GOT3 (cell line): ENCODE data around the gene HMOX2.
A peak's percentile ranks its signal among the peaks of the same experiment; 100 is the strongest.

Experiments used
- DNase-seq: peaks from one replicate; lab custom pipeline; 2025; ENCODE audit warnings: mixed read lengths; lab: John Stamatoyannopoulos, UW

HMOX2 gene

GRCh38 chr16:4465977-4466779 lies 10.0 kb upstream of the HMOX2 start:
- no peak for DNase-seq

GRCh38 chr16:4467916-4468315 lies 8.3 kb upstream of the HMOX2 start:
- no peak for DNase-seq

GRCh38 chr16:4468972-4469371 lies 7.2 kb upstream of the HMOX2 start:
- DNase-seq = no peak

DNA sequence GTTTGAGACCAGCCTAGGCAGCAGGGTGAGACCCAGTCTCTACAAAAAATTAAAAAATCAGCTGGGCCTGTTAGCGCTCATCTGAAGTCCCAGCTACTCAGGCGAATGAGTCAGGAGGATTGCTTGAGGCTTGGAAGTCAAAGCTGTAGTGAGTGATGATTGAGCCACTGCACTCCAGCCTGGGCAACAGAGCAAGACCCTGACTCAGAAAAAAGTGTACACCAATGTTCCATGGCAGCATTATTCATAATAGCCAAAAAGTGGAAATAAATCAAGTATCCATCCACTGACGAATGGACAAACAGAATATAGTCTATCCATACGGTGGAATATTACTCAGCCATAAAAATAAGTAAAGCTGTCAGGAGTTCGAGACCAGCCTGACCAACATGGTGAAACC lies 4.3 kb upstream of the HMOX2 start:
- no peak for DNase-seq

DNA sequence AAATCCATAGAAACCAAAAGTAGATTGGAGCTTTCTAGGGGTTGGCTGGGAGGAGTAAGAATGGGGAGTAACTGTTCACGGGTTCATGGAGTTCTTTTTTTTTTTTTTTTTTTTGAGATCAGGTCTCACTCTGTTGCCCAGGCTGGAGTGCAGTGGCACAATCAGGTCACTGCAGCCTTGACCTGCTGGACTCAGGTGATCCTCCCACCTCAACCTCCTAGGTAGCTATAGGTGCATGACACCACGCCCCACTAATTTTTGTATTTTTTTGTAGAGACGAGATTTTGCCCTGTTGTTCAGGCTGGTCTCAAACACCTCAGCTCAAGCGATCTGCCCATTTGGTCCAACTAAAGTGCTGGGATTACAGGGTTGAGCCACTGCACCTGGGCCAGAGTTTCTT lies 3.3 kb upstream of the HMOX2 start:
- no peak for DNase-seq

DNA sequence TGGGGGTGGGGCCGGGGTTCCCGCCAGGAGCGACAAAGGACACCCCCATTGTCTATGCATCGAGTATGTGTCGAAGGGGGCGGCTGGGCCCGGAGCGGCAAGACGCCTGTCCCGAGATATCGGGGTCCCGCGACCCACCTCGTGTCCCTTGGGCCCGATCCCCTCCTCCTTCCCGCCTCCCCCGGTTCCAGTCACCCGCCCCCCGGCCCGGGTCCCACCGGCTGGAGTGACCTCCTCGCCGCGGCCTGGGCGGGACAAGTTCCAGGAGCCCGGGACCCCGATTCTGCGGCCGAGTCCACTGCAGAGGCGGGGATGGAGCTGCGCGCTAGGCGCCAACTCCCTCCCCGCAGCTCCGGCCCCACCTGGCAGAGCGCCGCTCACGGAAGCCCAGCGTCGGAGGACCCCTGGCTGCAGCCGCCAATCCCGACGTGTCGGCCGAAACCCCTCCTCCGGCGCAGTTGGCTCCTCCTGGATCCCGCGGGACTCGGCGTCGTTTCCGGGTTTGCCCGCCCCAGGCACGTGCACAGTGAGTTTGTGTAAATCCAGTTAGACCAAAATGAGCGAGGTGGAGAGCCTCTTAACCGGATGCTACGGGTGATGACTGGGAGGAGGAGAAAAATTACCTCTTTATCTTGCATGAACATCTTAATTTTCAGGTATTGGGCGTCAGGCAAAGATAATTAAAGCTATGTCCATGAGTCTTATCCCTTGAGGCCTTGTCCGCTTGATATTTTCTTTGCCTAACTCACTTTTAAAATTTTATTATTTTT lies 1.8 kb upstream of the HMOX2 start, which contains the start of gene NMRAL1:
Gene NMRAL1 (minus strand): TSS at position 434 of the 770 bp plus-strand sequence. CDS start 493 bp downstream, outside the sequence.
- DNase-seq = peak; percentile 43

DNA sequence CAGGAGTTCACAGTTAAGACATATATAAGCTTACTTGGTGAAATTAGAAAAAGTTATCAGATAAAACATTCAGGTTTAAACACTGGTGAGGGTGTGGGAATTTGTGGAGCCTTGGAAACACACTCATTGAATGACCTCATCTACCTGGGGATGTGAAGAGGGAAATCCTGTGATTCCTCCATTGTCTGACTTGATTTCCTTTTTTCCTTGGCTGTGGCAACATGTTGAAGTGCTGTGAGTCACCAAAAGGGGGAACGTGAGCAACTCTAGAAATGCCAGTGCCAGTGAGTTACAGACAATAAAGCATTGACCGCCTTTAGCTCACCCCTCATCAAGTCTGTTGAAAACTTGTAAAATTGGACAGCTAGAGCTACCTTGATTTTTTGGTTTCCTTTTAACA lies 1.8 kb downstream of the HMOX2 start:
- no peak for DNase-seq

- no peak for DNase-seq
Observed at GRCh38 chr16:4481526-4481925, 5.3 kb downstream of the HMOX2 start.

GRCh38 chr16:4481963-4482362 lies 5.8 kb downstream of the HMOX2 start:
- DNase-seq = no peak

DNA sequence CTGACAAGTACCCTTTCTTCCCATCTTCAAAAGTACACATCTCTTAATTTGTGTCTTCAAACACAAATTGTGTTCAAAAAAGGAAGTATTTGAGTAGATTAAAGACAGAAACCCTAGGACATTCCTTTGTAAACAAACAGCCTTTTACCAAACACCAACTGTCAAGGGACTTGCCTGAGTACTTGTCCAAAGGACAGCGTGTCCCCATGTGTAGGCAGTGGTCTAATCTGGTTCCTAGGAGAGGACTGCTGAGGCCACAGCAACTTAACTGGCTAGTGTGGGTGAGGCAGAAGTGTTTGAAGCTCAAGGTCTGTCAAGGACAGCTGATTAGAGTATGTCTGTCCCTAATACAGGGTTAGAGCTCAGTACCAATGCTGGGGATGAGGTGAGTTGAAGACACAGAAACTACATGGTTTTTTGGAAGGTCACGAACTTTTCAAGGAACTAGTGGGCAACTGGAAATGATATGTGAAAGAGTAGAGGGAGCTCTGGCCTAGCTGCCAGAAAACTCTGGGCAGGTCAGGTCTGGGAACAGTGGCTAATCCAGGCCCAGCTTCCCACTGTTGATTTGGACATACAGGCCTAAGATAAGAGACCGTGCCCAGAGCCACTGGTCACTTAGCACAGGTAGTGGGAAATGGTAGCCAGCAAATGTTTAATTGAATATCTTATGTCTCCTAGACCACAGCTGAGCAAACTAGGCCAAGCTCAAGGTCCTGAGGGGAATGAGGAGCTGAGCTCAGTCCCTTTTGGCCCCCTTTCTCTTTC lies 10.1 kb downstream of the HMOX2 start:
- no peak for DNase-seq

DNA sequence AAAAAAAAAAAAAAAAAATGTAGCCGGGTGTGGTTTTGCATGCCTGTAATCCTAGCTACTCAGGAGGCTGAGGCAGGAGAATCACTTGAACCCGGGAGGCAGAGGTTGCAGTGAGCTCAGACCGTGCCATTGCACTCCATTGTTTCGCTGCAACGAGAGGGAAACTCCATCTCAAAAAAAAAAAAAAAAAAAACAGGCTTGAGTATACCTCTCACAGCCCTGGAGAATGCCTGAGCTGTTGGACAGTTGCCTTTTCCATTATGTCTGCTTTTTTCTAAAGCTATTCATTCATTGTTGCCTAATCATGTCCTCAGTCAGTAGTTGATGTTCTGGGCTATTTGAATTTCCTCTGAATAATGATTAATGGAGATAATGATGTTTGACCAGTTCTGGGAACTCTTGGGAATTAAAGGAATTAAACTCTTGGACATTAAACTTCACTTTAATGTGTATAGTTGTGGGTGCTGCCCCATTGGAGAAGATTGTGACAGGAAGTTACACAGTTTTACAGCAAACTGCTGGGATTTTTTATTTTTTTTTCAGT lies 11.8 kb downstream of the HMOX2 start:
- DNase-seq = no peak

GRCh38 chr16:4488499-4488967 lies 12.3 kb downstream of the HMOX2 start:
- DNase-seq = no peak

- DNase-seq = no peak
Observed at GRCh38 chr16:4489030-4489429, 12.8 kb downstream of the HMOX2 start.

DNA sequence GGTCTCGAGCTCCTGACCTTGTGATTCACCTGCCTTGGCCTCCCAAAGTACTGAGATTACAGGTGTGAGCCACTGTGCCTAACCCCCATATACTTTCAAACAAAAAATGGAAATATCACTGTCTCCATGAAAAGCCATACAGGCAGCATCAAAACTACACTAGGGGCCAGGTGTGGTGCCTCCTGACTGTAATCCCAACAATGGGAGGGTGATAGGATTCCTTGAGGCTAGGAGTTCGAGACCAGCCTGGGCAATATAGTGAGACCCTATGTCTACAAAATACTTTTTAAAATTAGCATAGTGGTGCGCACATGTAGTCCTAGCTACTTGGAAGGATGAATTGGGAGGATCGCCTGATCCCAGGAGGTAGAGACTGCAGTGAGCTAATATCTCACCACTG lies 15.7 kb downstream of the HMOX2 start:
- DNase-seq = no peak

DNA sequence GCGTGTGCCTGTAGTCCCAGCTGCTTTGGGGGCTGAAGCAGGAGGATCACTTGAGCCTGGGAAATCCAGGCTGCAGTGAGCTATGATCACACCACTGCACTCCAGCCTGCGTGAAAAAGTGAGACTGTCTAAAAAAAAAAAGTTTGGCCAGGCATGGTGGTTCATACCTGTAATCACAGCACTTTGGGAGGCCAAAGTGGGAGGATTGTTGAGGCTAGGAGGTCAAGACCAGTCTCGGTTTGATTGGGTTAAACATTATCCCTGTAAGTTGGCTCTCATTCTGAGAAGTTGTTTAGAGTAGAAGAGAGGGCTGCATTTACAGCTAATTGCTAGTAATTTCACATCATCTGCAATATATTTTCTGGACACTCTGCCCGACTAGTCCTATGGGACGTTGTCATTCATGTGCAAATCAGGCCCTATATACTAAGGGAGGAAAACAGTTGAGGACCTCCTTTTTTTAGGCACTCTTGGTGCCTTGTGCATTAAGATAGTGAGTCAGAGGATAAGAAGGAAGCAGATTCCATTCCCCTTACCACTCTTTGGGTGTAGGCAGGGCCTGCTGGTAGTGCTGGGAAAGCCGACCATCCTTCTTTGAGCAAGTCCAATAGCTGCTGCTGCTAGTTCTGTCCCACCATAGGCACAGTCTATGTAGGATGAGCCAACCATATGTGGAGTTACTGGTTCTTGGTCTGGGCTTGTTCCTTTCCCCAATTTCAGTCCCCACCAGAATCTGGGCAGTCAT lies 18.7 kb downstream of the HMOX2 start:
- DNase-seq = no peak

- no peak for DNase-seq
Observed at GRCh38 chr16:4495766-4496165, 19.6 kb downstream of the HMOX2 start.

- no peak for DNase-seq
Observed at GRCh38 chr16:4496305-4496704, 20.1 kb downstream of the HMOX2 start.

DNA sequence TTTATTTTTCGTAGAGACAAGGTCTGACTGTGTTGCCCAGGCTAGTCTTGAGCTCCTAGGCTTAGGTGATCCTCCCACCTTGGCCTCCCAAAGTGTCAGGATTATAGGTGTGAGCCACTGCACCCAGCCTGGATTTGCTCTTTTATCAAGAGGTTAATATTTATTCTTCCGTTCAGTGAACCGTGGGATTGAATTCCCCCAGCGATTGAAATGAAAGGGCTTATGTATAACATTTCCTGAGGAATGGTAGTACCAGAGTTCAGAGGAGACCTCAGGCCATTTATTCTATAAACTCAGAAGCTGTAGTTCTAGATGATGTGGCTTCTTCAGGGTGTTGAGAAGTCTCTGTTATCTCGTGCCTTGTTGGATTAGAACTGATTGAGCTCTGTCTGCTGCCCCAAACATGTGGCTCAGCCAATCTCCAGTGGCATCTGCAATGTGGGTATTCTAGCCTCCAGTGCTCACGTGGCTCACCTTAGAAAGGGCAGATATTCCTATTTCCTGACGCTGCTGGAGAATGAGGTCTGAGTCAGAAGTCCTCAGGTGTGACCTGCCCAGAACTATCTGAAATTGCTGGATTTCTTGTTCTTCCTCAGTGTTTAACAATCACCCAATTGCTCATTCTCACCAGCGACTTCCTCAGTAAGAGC lies 22.5 kb downstream of the HMOX2 start:
- no peak for DNase-seq

DNA sequence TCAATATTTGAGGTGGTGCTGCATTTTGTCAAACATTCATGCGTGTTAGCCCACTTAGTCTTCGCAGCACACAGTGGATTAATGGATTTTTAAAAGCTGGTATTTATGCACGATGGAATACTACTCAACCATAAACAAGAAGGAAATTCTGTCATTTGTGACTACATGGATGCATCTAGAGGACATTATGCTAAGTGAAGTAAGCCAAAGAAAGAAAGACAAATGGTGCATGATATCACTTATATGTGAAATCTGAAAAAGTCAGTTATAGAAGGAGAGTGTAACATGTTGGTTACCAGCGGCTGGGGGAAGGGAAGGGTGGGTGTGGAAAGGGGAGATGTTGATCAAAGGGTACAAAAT lies 23.0 kb downstream of the HMOX2 start:
- DNase-seq = no peak

DNA sequence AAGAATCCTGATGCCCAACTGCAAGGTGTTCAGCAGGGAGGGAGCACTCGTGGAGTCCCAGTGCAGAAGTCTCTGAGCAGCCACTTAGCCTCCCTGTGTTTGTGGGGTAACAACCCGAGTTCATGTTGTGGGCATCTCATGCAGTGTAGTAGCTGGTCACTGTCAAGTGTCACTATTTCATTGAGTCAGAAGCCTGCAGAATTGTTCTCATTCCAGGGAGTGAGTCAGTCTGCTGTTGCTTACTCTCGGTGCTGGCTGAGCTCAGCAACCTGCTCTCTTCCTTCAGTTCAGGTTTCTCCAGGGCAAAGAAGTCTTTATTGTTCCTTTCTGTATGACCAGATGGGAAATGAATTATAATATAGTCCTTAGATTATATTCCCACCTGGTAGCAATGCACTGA lies 24.1 kb downstream of the HMOX2 start:
- DNase-seq = no peak

- DNase-seq = no peak
Observed at GRCh38 chr16:4501071-4501478, 24.9 kb downstream of the HMOX2 start.
